ENCODE results near the gene RBM28. TPM values are rescaled to one million over a fixed set of nuclear protein-coding genes. Genes with fewer than 3 reads are reported as not detected.

Gene RBM28
- total RNA-seq, 2 donors from 2014 or later, result 20.2 to 28.3 TPM

DNA sequence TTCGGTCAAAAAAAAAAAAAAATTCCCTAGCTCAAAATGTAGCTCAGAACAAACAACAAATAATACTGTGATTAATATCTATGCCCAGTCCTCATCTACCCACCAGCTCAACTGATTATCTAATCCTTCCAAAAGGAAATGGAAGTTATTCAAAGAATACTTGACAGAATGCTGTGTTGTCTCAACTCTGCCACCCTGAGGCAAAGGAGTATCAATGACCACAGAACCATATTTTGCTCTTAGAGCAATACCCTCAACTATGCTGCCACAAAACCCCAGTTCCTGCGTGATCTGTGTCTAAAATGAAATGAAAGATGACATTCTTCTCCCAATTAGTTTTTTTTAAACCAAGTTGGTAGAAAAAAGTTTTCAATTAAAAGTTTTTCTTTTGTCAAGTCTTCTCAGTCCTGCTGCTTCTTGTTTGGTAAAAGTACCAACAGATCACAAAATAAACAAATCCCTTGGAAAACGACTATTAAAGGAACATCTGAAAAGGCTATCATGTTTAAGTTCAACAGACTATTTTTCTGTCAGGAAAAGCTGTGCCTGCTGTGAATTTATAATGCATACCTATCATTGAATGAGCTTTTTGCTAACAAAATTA, 21.6 kb downstream of the RBM28 start:
- Histone ChIP-seq H3K27me3 (no peaks in the 10 kb centered on the region), H3K9me3 (no peaks in the 10 kb centered on the region), H3K4me3 (no peak overlapping the region), H3K27ac (no peak overlapping the region), H3K4me1 (no peaks in the 10 kb centered on the region), H3K36me3 (replicated peaks in 1 of 2; ENCODE audit: insufficient read depth in 1 of 2, low read depth in 2 of 2) (peaks cover 6 to 32% of the 10 kb centered on the region in 2 donors)
- ATAC-seq (no peak), DNase-seq (peak in 1 of 4 donors; percentile 18)
- no peak for TF ChIP-seq POLR2A (IDR thresholded peaks at IDR 0.05)
- TF ChIP-seq, protein P1, sequence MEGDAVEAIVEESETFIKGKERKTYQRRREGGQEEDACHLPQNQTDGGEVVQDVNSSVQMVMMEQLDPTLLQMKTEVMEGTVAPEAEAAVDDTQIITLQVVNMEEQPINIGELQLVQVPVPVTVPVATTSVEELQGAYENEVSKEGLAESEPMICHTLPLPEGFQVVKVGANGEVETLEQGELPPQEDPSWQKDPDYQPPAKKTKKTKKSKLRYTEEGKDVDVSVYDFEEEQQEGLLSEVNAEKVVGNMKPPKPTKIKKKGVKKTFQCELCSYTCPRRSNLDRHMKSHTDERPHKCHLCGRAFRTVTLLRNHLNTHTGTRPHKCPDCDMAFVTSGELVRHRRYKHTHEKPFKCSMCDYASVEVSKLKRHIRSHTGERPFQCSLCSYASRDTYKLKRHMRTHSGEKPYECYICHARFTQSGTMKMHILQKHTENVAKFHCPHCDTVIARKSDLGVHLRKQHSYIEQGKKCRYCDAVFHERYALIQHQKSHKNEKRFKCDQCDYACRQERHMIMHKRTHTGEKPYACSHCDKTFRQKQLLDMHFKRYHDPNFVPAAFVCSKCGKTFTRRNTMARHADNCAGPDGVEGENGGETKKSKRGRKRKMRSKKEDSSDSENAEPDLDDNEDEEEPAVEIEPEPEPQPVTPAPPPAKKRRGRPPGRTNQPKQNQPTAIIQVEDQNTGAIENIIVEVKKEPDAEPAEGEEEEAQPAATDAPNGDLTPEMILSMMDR (IDR thresholded peaks at IDR 0.05), result peak in 3 of 7 experiments; percentile 11 to 37 (median 27)
- WGBS, 2 donors, result 56 to 68% methylated on average over 3 of the region's 3 CpGs
- intact Hi-C loops (cut with DNase I), result no loop called here

DNA sequence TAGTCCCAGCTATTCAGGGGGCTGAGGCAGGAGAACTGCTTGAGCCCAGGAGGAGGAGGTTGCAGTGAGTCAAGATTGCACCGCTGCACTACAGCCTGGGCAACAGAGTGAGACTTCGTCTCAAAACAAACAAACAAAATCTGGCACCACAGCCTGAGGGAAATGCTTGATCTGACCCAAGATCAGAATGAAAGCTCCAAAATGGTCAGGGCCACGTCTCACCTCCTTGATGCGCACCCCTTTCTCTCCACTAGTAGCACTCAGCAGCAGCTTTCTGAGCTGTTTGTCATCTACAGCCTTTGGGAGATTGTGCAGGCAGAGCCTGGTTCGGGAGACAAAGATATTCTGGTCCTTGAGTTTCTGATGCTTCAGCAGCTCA, 22.7 kb downstream of the RBM28 start:
- no peak for DNase-seq
- peaks cover 6 to 40% of the 10 kb centered on the region in 2 donors for H3K36me3 ChIP-seq (replicated peaks in 1 of 2; ENCODE audit: insufficient read depth in 1 of 2, low read depth in 2 of 2)
- intact Hi-C loops (cut with DNase I), result no loop called here
- no peak for TF ChIP-seq POLR2A (IDR thresholded peaks at IDR 0.05)
- TF ChIP-seq, protein P1 (IDR thresholded peaks at IDR 0.05), result no peak
- 85 to 87% methylated on average over 5 of the region's 5 CpGs for WGBS, 2 donors
- no peaks in the 10 kb centered on the region for H3K4me1 ChIP-seq
- H3K9me3 ChIP-seq, result no peaks in the 10 kb centered on the region
- H3K27me3 ChIP-seq, result no peaks in the 10 kb centered on the region
- H3K27ac ChIP-seq, result no peak overlapping the region
- no peak for ATAC-seq
- no peak overlapping the region for H3K4me3 ChIP-seq

DNA sequence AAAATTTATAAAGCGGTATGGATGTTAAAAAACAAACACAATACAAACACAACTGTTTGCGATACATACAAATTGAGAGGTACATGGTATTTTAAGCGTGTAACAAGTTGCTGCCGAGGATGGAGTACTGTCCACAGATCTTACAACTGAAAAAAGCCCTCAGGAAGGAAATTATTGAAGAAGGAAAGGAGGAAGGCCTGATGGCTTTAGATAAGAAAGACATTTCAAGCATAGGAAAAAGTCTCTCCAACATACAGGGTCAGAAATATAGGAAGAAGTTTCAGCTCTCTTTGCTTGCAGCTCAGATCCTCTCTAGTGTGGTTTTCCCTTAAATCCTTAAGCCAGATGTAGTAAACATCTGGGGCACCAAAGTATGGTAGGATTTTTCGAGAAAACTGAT, 25.0 kb downstream of the RBM28 start:
- TF ChIP-seq, protein P1 (IDR thresholded peaks at IDR 0.05), result no peak
- TF ChIP-seq POLR2A (IDR thresholded peaks at IDR 0.05), result no peak
- Histone ChIP-seq H3K36me3 (replicated peaks in 1 of 2; ENCODE audit: insufficient read depth in 1 of 2, low read depth in 2 of 2) (peaks cover 16 to 41% of the 10 kb centered on the region in 2 donors), H3K4me3 (no peak overlapping the region), H3K27me3 (no peaks in the 10 kb centered on the region), H3K9me3 (no peaks in the 10 kb centered on the region), H3K27ac (no peak overlapping the region), H3K4me1 (no peaks in the 10 kb centered on the region)
- WGBS, 2 donors, result 74 to 87% methylated on average over 5 of the region's 5 CpGs
- ATAC-seq (no peak), DNase-seq (no peak)
- intact Hi-C loops (cut with DNase I), result no loop called here

DNA sequence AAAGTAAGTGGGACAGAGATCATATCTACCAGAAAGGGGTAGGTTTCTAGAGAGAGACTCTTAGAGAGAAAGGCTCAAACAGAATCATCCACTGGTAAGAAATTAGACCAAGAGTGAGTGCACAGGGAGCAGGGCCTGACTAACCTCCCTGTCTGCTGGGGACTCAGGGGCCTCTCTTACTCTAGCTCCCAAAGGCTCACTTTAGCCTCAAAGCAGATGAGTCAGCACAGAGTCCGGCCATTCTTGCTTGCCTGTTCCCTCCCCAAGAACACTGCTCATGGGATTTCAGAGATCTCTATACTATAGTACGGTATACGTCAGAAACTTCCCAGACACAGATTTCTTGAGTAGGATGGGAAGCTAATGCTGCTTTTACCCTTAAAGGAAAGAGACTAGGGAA, 32.7 kb downstream of the RBM28 start:
- TF ChIP-seq POLR2A (IDR thresholded peaks at IDR 0.05), result no peak
- TF ChIP-seq, protein P1 (IDR thresholded peaks at IDR 0.05), result no peak
- ATAC-seq (no peak), DNase-seq (no peak)
- intact Hi-C loops (cut with DNase I), result no loop called here
- no peaks in the 10 kb centered on the region for H3K4me1 ChIP-seq
- no peak overlapping the region for H3K27ac ChIP-seq
- peaks cover 23 to 39% of the 10 kb centered on the region in 2 donors for H3K36me3 ChIP-seq (replicated peaks in 1 of 2; ENCODE audit: insufficient read depth in 1 of 2, low read depth in 2 of 2)
- WGBS, 2 donors, result 95 to 98% methylated on average over 3 of the region's 3 CpGs
- H3K9me3 ChIP-seq, result no peaks in the 10 kb centered on the region
- H3K4me3 ChIP-seq, result no peak overlapping the region
- H3K27me3 ChIP-seq, result no peaks in the 10 kb centered on the region

DNA sequence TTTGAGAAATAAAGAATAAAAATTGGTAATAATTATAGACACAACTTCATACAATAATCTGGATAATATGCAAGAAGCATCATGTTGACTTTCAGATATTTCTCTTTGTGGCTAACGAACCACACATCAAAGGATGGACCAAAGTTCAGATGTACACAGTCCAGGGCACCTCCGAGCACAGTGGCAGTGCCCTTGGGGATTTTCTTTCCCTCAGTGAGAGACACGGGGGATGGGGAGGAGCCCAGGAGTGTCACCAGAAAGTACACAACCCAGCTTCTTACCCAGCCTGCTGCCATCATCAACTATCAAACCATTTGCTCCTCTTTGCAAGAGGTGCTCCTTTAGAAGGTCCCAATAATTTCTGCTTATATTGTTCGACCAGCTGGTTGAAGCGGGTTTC, 33.2 kb downstream of the RBM28 start:
- no peaks in the 10 kb centered on the region for H3K4me1 ChIP-seq
- 77 to 78% methylated on average over 5 of the region's 5 CpGs for WGBS, 2 donors
- H3K36me3 ChIP-seq (replicated peaks in 1 of 2; ENCODE audit: insufficient read depth in 1 of 2, low read depth in 2 of 2), result peaks cover 23 to 39% of the 10 kb centered on the region in 2 donors
- ATAC-seq (no peak), DNase-seq (no peak)
- no peak for TF ChIP-seq POLR2A (IDR thresholded peaks at IDR 0.05)
- TF ChIP-seq, protein P1 (IDR thresholded peaks at IDR 0.05), result no peak
- no peak overlapping the region for H3K27ac ChIP-seq
- H3K4me3 ChIP-seq, result no peak overlapping the region
- intact Hi-C loops (cut with DNase I), result no loop called here
- no peaks in the 10 kb centered on the region for H3K9me3 ChIP-seq
- no peaks in the 10 kb centered on the region for H3K27me3 ChIP-seq
